Medulla oblongata (tissue), 1 donor: Measurements from ENCODE around the gene RAX2.
A peak's percentile ranks its signal among the peaks of the same experiment; 100 is the strongest.
"Not testable (repeated sequence)": the region's sequence is repeated elsewhere in the genome, so short reads cannot be mapped to it uniquely, and the experiment has no call there.

Experiments
- DNase-seq: peaks from one replicate; pipeline ENCODE4 v3.0.0-alpha.2; 2015; ENCODE audit errors: extremely low spot score

RAX2 gene

DNA sequence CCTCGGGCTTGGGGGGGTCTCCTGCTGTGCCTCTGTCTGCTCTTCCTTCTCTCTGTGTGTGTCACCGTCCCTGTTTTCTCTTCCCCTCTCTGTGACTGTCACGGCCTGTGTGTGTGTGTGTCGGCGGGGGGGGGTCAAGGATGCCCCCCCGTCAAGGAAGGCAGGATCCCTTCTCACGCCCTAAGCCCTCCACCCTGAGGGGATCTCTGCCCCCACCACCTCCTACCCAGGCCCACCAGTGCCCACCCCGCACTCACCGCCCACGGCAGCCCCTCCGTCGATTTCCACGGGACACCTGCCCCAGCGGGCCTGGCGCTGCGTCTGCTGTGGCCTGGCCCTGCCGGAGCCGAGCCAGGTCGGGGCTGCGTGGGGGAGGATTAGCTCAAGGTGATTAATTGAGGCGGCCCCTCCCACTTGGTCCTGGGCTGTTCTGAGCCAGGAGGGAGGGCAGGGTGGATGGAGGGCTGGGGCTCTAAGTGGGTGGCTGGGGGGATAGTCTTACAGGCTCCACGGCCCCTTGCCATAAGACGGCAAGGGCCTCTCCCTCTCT lies at the start of gene RAX2:
TSS of gene RAX2 (minus strand) at position 323 of the 550 bp plus-strand sequence. CDS start 486 bp downstream, outside the sequence.
- no peak for DNase-seq

DNA sequence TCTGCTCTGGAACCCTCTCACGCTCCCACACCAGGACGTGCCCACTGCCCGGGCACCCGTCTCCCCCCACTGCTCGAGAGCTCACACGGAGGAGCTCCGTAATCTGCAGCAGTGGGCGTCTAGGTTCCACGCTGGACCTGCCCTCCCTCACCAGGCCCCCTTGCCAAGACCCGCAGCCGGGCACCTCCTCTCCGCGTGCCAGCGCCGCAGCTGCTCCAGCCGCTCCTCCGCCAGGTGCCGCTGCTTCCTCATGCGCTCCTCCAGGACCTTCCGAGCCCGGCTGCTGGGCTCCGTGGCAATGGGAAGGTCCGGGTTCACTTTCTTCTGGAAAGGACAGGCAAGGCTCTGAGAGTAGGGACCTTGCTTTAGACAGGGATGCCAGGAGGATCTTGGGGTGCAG lies 49.1 kb upstream of the RAX2 start:
- DNase-seq: no peak

DNA sequence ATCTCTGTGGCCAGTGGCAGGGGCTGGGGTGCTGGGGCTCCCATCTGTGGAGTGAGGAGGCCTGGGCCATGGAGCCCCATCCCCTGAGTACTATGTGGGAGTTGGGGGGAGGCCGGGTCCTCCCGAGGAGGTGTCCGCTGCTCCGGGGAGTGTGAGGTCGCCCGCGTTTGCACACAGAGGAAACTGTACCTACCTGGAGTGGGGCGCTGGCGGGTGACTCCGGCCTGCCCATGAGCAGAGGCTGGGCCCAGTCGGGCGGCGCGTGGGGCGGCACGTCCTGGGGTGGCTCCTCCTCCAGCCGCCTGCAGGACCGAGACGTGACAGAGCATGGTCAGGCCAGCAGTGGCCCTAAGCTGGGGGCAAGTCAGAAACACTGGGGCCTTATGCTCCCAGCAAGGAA lies 48.0 kb upstream of the RAX2 start:
- no peak for DNase-seq

DNA sequence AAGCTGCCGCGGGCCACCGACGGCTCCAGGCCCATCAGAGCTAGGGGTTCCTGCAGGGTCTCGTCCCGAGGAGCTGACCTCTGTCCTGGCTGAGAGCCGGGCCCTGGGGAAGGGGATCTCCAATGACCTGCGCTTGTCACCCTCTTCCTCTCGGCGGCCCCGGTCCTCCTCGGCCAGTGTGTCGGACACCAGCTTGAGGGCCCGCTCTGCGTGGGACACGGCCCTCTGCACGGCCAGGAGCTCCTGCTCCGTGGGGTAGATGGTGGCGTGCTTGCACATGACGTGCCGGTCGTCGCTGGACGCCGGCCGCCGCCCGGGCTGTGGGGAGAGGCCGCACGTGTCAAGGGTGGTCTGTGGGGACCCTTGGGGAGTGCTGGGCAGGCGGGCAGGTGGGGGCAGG lies 46.9 kb upstream of the RAX2 start:
- no peak for DNase-seq

DNA sequence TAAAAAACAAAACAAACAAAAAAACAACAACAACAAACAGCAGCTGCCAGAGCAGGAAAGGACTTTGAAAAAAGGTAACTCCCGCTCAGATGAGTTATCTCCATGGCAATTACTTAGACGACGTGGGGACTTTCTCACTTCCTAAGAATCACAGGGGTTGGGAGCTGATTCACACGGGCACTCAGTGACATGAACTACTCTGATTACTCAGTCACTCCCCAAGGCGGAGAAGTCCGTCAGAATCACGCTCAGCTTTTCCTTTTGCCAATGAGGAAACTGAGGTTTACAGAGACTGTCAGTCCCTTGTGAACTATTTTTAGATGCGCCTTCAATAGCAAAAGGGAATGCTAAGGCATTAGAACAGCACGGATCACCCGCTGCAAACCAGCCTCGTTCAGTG lies 46.4 kb upstream of the RAX2 start:
- peak; percentile 35 for DNase-seq

DNA sequence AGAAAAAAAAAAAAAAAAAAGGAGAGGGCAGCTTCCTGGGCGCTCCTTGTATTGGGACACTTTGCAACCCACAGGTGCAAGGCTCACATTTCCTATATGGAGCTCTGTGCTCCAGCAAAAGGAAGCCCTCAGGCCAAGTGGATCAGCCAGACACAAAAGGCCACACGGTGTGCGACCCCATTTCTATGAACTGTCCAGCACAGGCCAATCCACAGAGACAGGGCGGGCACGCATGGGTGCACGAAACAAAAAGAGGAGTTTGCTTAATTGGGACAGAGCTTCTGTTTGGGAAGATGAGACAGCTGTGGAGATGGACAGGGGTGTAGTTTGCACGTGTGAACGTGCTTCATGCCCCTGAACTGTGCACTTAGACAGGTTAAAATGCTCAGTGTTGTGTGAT lies 45.7 kb upstream of the RAX2 start:
- no peak for DNase-seq

DNA sequence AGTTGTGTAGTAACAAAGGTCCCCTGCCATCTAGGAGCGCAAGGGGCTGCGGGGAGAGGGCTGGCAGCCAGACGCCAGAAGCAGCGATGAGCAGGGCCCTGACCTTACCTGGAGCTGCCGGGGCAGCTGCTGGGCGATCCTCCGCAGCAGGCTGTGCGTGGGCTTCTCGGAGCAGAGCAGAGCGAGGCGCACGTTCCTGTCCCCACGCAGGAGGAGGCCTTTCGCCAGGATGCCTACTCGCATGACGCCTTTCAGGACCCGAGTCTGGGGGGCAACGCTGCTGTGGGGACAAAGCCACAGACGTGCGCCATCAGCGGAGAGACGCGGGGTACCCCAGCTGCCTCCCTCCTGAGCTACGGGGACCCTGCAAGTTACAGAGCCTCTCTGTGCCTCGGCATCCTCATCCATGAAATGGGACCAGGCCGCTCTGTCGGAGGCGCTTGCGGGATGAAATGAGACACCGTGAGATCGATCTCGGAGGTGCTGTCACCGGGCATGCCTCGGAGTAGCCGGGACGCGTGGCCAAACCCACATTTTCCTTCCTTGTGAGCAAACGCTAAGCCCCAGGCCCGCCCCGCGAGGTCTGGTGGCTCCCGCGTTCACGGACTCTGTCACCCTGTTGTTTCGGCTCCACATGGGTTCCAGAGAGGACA lies 44.7 kb upstream of the RAX2 start:
- no peak for DNase-seq

DNA sequence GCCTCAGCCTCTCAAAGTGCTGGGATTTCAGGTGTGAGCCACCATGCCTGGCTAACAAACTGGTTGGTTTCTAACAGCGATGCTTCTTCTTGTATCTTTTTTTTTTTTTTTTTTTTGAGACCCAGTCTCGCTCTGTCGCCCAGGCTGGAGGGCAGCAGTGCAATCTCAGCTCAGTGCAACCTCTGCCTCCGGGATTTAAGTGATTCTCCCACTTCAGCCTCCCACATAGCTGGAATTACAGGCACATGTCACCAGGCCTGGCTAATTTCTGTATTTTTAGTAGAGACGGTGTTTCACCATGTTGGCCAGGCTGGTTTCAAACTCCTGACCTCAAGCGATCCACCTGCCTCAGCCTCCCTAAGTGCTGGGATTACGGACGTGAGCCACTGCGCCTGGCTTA lies 44.1 kb upstream of the RAX2 start:
- DNase-seq: not testable (repeated sequence)

DNA sequence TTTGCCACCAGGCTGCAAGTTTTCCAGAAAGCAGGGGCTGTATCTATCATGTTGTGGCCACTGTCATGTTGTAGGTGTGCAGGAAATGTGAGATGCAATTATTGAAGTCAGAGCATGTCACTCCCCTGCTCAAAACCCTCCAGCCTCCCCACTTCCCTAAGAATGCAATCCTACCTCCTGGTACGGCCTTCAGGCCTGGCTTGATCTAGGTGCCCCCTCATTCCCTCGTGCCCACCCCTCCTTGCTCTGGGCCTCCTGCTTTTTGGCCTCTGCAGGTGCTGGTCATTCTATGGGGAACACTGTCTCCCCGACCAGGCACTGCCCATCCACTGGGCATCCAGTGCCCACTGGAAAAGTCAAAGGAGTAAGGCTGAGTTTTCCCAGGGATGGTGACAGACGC lies 42.6 kb upstream of the RAX2 start:
- DNase-seq: no peak

DNA sequence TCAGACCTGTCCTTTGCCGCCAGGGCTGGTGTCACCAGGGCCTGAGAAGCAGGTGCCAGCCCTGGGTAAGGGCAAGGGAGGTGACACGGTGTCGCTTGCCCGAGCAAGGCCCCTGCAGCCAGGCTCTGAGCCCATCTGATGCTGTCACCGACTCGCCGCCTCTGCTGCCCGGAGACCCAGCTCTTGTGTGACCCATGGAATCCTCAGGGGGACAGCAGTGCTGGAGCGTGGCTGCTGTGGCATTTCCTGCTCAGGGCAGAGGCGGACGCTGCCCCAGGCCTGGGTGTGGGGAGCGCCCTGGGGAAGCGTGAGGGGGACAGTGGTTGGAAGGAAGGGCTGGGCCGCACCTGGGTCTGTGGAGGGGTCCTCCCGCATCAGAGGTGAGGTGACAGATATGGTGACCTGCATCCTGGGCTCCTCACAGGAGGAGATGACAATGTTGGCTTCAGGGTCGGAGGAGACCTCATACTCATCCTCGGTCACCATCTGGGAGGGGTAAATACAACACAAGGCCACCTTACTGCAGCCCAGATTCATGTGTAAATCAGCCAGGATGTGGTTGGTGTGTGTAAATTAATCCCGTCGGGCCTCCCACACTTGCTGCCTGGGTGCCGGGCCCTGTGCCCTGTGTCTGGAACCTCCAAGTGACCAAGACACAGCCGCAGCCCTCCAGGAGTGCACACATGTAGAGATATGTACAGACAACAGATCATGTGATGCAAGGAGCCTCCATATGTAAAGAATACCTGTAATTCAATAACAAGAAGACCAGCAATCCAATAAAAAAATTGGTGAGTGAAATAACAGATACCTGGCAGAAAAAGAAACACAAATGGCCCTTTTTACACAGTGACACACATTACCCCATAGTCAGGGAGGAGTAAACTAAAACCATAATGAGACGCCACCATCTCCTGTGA lies 41.7 kb upstream of the RAX2 start:
- DNase-seq: no peak

DNA sequence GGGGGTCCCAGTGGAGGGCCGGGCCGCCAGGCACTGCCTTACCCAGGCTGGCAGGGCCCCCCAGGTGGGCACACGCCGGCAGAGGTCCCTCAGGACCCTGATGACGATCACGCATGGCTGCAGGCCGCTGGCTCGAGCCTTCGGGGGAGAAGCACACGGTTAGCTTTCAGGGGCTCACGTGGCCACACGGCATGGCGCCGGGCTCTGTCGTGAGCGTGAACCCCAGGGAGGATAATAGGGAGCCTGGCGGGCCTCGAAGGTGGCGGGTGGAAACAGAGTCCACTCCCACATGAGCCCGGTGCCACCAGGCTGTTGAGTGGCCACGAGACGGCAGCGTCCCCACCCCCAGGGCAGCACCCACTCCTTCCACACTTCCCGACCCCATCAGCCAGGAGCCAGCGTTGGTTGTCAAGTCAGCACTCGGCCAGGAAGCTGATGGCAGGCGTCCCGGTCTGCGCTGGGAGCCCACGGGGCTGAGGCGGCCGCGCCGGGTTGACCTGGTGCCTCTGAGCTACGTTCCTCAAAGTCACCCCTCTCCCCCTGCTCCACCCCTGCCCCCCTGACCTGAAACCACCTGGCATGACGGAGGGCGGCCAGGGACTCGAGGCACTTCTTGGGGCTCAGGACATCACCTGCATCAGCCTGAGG lies 38.8 kb upstream of the RAX2 start:
- DNase-seq: no peak

DNA sequence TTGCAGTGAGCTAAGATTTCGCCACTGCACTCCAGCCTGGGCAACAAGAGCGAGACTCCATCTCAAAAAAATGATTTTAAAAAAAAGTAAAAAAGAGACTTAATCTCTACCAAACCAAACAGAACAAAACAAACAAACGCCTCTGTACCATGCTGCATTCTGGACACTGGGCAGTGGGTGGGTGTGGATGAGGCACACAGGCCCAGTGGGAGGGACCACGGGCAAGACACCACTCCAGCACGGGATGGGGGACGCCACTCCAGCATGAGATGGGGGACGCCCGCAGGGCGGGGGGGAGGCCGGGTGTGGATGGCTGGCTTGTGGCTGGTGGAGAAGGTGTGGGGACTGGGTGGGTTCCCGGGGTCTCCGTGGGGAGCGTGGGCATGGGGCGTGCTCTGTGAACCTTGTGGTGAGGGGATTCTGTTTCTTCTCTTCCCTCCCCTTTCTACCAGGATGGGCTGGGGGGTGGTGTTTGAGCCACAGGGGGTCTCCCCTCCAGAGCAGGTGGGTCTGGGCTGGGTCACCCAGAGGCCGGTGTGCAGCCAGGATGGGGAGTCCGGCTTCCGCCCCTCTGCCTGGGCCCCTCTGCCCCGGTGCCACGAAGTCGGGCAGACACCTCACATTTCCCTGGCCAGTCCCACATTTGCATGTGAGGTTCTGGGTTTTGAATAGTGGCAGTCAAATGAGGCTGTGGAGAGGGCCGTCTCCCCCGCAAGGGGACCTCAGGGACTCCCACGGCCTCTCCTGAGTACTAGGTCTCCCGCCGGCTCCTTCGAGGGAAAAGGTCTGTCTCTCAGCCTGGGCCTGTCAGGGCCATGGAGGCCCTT lies 38.1 kb upstream of the RAX2 start:
- no peak for DNase-seq

DNA sequence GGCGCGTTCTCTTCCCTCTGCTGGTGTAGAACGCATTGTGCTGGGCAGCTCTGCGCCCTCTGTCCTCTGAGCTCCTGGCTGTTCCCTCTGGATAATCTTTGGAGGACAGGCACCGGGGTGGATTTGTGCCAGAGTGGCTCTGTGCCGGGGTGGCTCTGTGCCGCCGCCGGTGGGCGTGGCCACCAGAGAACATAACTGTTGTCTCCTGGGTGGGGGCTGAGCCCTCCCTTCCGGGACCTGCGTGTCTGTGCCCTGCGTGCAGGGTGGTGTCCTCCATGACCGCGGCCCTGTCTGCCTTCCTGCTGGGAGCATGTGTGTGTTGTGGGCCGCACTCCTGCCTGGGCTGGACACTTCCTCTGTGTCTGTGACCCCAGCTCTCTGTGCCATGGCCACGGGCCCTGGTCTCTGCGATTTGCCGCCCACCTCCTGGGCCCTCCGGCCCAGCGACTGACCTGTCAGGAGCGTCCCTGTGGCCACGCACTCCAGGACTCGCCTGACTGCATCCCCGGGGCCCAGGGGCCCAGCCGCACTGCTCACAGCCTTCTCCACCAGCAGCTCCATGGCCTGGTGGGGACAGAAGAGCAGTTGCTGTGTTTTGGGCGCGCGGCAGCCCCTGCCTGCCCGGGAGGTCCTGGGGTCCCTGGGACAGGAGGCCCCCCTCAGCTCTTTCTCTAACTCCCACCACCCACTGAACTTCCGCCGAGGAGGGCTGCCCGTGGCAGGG lies 36.6 kb upstream of the RAX2 start:
- DNase-seq: no peak

DNA sequence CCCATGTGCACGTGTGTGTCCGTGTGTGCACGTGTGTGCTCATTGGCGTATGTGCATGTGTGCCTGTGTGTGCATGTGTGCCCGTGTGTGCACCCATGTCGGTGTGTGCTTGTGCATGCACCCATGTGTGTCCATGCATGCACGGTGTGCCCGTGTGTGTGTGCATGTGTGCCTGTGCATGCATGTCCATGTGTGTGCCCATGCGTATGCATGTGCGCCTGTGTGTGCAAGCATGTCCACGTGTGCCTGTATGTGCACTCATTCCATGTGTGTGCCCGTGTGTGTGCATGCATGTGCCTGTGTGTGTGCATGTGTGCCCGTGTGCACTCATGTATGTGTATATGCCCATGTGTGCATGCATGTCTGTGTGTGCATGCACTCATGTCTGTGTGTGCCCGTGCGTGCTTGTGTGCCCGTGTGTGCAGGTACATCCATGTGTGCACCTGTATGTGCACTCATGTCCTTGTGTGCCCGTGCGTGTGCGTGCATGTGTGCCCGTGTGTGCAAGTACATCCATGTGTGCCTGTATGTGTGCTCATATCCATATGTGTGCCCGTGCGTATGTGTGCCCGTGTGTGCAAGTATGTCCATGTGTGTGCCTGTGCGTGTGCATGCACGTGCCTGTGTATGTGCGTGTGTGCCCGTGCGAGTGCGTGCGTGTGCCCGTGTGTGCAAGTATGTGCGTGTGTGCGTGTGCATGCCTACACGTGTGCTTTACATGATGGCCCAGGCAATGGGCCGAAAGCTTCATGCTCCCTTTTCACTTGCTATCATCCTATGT lies 35.7 kb upstream of the RAX2 start:
- no peak for DNase-seq

DNA sequence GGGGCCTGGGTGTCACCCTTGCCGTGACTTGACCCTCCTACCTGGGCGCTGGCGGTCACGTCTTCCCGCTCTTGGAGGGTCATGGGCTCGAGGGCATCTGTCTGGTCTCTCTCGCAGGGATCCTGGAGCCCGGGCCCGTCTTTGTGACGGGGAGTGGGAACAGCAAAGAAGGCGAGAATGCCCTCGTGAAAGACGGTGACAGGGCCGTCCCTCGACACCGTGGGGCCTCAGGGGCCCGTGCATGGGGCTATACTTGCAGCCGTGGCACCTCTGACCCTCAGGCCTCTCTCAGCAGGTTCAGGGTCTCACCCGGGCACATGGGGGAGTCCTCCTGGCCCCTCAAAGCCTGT lies 35.1 kb upstream of the RAX2 start:
- no peak for DNase-seq

DNA sequence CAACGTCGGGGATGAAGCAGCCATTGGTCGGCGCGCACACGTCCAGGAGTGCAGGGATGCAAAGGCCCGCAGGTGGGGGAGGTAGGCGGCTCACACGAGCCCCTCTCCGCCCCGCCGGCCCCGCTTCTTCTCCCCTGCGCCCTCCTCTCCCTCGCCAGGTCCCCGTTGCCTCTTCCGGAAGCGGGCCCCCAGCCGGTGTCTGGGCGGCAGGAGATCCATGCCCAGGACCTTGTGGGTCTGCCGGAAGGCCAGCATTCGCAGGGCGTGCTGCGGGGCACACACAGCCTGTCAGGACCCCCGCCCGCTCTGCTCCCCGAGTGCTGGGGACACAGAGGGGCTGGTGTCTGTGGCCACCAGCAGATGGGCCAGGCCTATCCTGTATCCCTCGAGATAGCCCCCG lies 33.8 kb upstream of the RAX2 start:
- no peak for DNase-seq

DNA sequence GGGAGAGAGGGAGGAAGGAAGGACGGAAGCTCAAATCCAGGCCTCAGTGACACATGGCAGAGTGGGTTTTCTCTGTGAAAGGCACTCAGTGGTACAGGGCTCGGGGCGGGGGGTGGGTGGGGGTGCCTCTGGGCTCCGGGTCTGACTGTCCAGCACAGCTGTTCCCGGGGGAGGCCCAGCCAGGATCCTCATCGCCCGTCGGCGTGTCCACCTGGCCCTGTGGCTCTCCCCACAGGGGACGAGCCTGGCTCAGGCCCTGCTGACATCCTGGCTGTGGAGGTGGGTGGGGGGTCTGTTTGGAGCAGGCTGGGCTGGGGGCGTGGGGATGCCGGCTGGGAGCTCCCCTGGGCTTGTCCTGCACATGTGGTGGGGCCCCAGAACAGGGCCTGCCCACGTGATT lies 32.4 kb upstream of the RAX2 start:
- DNase-seq: no peak

DNA sequence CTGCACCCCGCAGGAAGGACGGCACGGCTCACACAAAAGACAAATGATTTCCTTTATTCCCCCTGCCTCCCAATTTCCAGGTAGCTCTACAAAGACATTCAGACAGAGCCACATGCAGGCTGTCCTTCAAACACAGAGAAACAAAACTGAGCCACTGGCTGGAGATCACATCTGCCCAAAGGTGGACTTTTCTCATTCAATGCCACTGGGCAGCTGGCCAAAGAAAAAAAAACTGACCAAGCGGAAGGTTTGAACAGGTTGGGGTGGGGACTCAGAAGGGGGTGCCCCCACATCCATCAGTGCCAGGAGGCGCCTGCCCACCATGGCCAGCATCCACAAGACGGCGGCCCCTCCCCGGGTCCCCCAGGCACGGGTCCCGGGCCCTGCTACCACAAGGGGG lies 32.0 kb upstream of the RAX2 start:
- DNase-seq: no peak

DNA sequence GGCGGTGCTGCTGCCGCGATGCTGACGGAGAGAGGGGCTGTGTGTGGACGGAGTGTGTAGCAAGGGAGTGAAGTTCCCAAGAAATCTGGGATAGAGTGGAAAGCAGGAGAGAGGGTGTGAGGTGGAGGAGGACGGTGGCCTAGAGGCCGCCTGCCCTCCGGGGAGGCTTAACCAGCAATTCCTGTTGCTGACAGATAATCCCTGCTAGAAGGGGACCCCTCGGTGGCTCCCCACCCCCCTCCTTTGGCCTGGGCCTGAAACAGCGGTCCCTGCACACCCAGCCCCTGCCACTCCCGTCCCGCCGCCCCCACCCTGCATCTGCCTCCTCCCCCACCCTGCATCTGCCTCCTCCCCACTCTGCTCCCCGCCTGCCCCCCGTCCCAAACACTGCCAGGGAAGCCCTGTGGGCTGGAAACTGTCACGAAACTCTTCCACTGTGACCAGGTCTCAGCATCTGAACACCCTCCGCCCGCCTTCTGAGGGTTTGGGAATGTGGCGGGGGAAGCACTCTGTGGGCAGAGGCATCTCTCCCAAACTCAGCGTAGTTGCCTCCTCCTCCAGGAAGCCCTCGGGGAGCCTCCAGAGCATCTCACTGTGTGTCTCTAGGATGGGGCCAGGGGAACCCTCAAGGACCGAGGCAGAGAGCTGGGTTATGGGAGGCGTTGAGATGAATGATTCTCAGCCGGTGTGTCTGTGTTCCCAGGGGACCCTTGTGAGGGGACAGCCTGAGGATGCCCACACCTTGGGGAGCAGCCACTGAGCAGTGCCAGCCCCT lies 31.3 kb upstream of the RAX2 start:
- DNase-seq: no peak
